ENCODE measurements around the gene MTUS2.

The MTUS2 gene

DNA sequence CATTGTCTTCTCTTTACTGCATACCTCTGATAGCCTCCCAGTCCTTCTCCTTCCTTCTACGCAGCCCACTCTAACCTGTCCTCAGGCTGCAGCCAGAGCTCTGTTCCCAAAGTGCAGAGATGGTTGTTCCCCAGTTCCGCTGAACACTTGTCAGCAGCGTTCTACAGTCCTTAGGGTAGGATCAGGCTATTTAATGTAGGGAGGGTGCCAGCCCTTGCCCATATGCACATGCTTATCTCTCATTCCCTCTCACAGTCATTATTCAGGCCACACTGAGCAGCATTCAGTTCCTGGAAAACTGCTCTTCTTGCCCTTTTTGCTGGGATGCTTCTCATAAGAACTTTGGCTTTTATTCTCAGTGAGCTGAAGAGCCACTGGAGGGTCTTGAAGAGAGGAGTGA lies 180.7 kb downstream of the MTUS2 start:
- FAIRE-seq (no peak), DNase-seq (ENCODE audit: insufficient read length, low spot score) (no peak)
- TF ChIP-seq POLR2A (IDR thresholded peaks at IDR 0.05; ENCODE audit: low read depth, low read length): no peak

DNA sequence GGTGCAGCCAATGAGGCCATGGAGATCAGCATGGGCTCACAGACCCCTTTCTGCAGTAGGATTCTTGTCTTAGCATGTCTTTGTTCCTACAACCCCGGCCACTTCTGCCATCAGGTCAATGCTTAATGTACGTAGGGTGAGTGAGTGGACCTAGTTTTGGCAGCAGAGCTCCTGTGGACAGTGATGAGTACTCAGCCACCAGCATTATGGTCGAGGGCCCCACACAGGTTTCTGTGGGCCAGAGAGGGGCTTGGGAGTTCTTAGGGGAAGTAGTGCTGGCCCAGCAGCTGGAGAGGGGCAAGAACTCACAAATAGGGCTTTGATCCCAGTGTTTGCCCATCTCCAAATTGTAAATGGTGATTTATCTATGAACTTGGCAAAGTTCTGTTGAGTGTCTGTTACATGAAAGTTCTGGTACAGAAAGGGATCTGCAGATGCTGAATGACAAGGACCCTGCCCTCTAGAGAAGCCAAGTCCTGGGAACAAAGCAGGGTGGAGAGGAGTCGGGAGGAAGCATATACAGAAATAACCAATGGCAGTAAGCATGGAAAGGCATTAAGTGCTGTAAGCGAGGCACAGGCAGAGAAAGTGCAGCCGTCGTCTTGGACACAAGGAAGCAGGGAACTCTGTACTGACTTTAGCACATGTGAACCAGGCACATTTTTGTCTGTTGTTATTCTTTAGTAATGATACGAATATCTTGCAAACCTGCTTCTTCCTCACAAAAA lies 185.1 kb downstream of the MTUS2 start:
- DNase-seq (ENCODE audit: insufficient read length, low spot score): no peak
- FAIRE-seq: no peak
- TF ChIP-seq POLR2A (IDR thresholded peaks at IDR 0.05; ENCODE audit: low read depth, low read length): no peak

DNA sequence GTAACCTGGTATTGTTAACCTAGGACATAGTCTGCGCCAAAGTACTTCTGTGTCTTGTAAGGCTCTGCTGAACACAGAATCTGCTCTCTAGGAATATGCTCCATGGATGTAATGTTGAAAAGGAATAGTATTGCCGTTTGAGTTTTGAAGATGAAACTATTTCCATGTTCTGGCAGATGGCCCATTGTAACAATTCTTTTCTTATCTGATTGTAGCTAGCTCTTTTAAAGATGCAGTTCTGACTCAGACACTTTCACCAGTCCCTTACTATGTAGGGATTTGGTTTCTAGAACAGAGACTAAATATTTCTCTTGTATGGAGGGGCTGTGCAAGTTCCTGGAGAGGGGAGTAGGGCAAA lies 185.6 kb downstream of the MTUS2 start:
- no peak for FAIRE-seq
- DNase-seq (ENCODE audit: insufficient read length, low spot score): no peak
- TF ChIP-seq POLR2A (IDR thresholded peaks at IDR 0.05; ENCODE audit: low read depth, low read length): no peak

DNA sequence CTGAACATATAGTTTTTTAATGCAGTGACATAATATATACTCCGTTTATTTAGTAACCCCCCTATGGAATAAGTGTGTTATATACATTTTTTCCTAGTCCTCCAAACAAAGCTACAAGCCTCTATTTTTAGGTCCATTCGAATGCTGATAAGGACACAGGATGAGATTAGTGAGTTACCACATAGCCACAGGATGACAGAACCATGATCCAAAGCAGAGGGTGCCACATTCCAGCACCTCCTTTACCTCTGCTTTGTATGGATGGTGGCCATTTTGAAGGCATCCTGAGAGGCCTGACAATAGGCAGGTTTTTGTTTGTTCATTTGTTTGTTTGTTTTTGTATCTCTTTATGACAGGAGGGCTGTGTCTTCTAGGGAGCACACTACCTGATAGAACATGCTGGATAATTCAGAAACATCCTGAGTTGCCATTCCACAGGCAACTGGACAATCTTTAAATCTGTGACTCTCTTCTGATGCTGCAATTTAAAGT lies 186.3 kb downstream of the MTUS2 start:
- no peak for DNase-seq (ENCODE audit: insufficient read length, low spot score)
- no peak for TF ChIP-seq POLR2A (IDR thresholded peaks at IDR 0.05; ENCODE audit: low read depth, low read length)
- no peak for FAIRE-seq

DNA sequence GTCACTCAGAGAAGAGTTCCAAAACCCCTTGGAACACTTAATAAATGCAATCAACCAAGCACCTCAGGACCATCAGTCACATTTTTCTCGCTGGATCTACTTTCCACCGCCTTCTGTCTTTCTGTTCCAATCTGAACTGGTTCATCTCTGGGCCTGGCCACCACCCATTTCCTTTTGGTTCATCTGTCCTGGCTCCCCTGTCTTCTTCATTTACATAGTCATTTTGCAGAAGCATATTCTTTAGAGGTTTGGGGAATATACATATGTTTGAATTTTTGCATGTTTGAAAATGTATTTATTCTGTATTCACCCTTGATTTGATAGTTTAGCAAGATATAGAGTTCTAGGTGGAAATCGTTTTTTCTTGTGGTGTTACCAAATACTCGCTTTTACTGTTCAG lies 188.2 kb downstream of the MTUS2 start:
- FAIRE-seq: no peak
- no peak for TF ChIP-seq POLR2A (IDR thresholded peaks at IDR 0.05; ENCODE audit: low read depth, low read length)
- DNase-seq (ENCODE audit: insufficient read length, low spot score): no peak

DNA sequence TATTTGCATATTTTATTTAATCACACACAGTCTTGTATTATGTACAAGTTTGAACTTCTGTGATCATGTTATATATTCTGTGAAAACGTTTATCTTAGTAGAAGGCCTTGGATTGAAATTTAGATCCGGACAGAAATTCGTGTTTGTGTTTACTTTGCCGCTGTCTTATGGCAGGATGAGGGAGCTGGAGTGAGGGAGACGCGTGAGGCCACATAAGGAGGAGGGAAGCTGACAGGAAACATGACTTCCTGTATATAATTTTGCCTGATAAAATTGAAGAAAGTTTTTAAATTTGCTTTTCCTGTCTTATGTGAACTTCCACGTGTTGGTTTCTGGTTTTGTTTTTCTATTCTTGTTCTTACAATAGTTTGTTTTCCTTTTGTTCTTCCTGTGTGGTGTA lies 200.2 kb downstream of the MTUS2 start:
- DNase-seq (ENCODE audit: insufficient read length, low spot score) (no peak), FAIRE-seq (no peak)
- TF ChIP-seq POLR2A (IDR thresholded peaks at IDR 0.05; ENCODE audit: low read depth, low read length): no peak

DNA sequence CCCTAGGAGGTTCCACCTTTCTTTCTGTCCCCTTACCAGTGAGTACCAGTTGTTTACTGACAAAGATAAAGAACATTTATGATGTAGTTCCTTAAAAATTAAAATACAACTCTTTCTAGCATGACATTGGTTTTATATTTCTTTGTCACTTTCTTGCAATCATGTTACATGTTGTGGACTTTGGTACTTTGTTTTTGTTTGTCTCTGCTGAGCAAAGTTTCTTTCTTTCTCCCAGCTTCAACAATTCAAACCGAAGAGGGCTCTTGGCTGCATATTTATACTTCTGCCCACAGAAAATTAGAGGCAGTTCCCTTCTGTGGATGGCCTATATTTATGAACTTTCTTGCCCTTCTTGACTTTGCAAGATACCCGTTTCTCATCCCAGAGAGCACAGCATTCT lies 201.2 kb downstream of the MTUS2 start:
- no peak for TF ChIP-seq POLR2A (IDR thresholded peaks at IDR 0.05; ENCODE audit: low read depth, low read length)
- FAIRE-seq (no peak), DNase-seq (ENCODE audit: insufficient read length, low spot score) (no peak)

DNA sequence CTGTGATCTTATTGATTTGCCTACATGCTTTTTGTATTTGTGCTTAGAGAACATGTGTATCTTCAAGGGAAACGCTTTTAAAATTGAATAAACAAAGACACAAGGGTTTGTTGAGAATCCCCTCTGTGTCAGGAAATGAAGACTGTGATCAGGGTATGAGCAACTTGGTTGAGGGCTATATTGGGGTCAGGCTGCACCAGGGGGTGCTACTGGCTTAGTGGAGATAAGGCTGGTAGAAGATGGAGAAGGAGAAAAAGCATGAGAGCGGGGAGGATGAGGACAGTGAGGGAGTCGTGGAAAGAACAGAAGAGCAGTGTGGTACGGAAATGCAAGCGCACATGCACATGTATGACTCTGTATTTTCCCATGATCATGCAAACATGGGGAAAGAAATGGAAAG lies 201.6 kb downstream of the MTUS2 start:
- no peak for DNase-seq (ENCODE audit: insufficient read length, low spot score)
- TF ChIP-seq POLR2A (IDR thresholded peaks at IDR 0.05; ENCODE audit: low read depth, low read length): no peak
- FAIRE-seq: no peak

DNA sequence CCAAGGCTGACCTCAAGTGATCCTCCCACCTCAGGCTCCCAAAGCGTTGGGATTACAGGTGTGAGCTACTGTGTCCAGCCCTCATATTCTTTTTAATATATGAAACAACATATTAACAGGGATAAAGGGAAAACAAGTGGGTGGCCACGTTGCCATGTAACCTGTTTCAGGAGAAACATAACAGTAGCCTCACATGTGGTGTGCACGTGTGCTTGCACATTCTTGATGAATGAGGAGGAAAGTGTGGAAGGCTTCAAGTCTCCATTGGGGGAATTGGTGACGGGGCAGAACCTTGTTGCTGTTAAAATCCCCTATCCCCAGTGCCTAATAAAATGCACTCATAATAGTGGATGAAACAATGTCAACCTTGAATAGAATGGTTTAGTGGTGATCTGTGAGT lies 202.3 kb downstream of the MTUS2 start:
- no peak for DNase-seq (ENCODE audit: insufficient read length, low spot score)
- no peak for TF ChIP-seq POLR2A (IDR thresholded peaks at IDR 0.05; ENCODE audit: low read depth, low read length)
- FAIRE-seq: no peak

DNA sequence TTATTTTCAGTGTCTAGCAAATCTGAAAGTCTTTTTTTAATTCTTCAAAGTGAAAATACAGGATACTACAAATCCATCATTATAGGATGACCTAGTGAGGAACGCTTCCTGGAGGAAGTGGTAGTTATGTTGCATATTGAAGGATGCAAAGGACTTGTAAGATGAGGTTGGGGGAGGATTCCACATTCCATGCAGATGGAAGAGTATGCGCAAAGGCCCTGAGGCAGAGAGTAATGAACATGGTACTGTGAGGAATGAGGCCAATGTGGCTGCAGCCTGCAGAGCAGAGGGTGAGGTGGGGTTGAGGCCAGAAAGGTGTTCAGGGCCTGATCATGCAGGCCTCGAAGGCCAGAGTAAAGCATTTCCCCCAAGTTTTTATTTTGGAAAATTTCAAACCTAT lies 202.8 kb downstream of the MTUS2 start:
- DNase-seq (ENCODE audit: insufficient read length, low spot score): no peak
- no peak for TF ChIP-seq POLR2A (IDR thresholded peaks at IDR 0.05; ENCODE audit: low read depth, low read length)
- no peak for FAIRE-seq

DNA sequence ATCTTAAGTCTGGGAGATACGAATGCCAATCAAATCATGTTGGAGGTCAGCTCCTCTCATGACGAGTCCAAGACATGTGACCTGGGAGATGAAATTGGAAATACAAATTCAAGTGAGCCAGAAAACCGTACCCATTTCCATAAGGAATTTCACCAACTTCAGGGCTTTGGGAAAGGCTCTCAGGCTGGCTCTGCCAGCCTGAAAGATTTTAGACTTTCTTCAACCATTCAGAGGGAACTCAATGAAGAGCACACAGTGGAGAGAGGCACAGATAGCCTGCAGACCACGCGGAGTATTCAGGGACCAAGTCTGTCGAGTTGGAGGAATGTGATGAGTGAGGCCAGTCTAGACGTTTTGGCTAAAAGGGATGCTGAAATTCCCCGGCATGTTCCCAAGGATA lies 204.6 kb downstream of the MTUS2 start:
- no peak for TF ChIP-seq POLR2A (IDR thresholded peaks at IDR 0.05; ENCODE audit: low read depth, low read length)
- DNase-seq (ENCODE audit: insufficient read length, low spot score) (no peak), FAIRE-seq (no peak)

DNA sequence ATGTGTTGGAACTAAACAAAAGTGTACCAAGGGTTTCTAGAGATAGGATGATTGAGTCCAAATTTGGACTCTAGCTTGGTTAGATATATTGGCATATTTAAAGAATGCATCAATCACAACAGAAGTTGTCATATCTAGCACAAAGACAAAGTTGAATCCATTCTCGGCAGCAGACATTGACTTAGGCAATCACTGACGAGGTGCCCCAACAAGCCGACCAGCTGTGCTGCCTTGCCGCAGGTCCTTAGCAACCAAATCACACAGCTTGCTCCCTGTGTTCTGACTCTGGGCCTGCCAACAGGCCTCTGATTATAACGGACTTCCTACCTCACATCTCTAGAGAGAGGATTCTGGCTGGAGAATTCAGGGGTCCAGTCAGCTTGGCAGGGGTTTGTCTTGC lies 208.7 kb downstream of the MTUS2 start:
- DNase-seq (ENCODE audit: insufficient read length, low spot score) (no peak), FAIRE-seq (no peak)
- no peak for TF ChIP-seq POLR2A (IDR thresholded peaks at IDR 0.05; ENCODE audit: low read depth, low read length)

DNA sequence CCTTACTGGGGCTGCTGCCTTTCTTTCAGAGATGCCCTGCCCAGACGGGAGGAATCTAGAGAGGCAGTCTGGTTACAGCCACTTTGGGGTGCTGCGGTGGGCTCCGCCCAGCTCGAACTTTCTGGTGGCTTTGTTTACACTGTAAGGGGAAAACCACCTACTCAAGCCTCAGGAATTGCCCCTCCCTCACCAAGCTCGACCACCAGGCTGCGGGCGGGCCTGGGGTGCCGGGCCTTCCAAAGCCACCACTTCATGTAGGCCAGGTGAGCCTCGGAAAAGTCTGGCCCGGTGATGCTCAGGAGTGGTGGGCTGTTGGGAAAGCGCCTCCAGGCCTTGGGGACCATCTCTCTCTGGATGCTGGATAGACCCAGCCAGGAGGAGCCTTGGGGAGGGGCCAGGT lies 218.6 kb downstream of the MTUS2 start:
- DNase-seq (ENCODE audit: insufficient read length, low spot score) (no peak), FAIRE-seq (no peak)
- no peak for TF ChIP-seq POLR2A (IDR thresholded peaks at IDR 0.05; ENCODE audit: low read depth, low read length)

DNA sequence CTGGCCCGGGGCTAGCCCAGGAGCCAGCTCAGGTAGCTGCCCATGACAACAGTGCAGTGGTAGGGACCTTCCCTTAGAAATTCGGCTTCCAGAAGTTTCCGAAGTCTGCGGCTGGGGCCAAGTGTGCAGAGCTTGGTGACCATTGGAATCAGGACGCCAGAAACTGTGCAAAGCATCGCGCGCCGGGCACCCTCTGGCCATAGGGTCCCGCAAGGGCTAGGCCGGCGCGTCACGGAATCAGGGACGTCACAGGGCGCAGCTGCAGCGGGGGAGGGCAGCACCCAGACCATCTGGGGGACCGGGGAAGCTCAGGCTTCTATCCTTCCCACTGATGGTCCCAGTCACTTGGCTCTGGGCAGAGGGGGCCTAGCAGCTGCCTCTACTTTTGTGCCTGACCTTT lies 219.1 kb downstream of the MTUS2 start:
- FAIRE-seq (no peak), DNase-seq (ENCODE audit: insufficient read length, low spot score) (no peak)
- no peak for TF ChIP-seq POLR2A (IDR thresholded peaks at IDR 0.05; ENCODE audit: low read depth, low read length)

DNA sequence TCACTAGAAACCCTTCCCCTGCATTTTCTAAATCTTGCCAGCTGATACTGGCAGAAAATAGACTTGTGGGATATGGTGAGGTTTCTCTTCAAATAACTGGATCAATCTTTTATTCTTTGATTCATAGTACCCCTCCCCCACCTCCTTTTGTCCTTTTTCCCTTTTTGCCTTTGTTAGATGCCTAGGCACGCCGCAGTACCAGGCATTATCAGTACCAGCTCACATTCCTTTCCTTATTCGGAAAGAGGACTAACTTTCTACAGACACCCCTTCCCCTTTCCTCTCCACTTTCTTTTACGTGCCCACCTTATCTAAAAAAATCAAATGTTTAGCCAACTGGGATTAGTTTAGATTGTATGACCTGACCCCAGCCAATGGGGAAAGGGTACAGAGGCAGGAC lies 226.4 kb downstream of the MTUS2 start:
- TF ChIP-seq POLR2A (IDR thresholded peaks at IDR 0.05; ENCODE audit: low read depth, low read length): no peak
- DNase-seq (ENCODE audit: insufficient read length, low spot score) (no peak), FAIRE-seq (no peak)

DNA sequence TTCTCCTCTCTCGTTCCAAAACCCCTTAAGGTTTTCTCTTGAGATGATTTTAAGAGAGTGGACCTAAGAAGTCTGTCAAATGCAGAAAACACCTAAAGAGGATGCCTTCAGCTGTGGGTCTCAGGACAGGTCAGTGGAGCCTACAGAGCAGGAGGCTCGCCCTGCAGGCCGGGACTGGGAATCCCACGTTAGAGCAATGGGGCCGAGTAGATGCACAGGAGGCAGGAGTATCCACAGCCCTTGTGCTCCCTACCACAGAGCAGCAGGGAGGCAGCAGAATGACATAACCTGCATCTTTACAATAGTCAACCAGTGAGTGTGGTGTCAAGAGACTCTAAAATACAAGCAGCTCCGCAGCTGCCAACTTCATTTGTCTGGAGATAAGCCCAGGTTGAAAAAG lies 229.4 kb downstream of the MTUS2 start:
- no peak for TF ChIP-seq POLR2A (IDR thresholded peaks at IDR 0.05; ENCODE audit: low read depth, low read length)
- FAIRE-seq: no peak
- DNase-seq (ENCODE audit: insufficient read length, low spot score): no peak
